ENCODE data around the gene CDH26. TPM values are rescaled to one million over a fixed set of nuclear protein-coding genes. Genes with fewer than 3 reads are reported as not detected.

Gene CDH26
- total and polyA plus RNA-seq, 2 experiments from 2014 or later: not detected

DNA sequence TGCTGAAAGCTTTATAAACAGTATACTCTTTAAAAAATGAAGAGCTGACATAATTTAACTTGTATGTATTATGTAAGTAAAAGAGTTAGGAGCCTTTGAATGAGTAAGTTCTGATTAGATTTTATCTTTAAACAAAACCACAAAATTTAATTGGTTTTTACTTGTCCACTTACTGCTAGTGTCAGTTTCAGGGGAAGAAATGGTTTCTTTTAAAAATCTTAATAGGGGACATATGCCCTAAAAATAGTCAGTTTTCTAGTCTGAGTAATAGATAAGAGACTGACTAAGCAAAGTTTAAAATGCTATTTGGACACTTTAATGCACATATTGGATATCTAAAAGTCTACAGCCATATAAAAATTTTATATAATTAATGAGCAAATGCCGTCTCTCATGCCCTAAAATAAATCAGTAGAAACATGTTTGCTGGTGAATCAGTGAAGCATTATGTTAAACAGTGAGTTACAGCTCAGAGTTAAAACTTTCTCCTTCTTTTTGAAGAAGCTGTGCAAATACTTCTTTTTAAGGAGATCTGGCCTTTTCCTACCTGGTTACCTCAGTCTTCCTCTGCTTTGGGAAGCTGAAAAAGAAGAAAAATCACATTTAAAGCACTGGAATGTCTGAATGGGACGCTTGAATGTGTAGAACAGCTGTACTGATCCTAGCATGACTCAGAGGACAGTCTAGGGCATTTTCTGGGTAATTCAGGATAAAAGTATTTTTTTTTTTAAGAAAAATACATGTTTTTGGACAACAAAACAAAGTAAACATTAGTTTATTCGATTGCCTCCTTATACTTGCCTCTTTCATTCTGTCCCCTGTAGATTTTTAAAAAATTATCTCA is 55.3 kb downstream of the CDH26 start:
- peaks cover 5% of the 10 kb centered on the region; the same call in 1 of the 2 replicates for H3K27me3 ChIP-seq (replicated peaks; ENCODE audit: insufficient read depth)
- no peaks in the 10 kb centered on the region for H3K9me3 ChIP-seq (ENCODE audit: low read depth)
- H3K4me3 ChIP-seq: no peak overlapping the region
- H3K4me1 ChIP-seq (ENCODE audit: insufficient read depth): no peaks in the 10 kb centered on the region
- no peak for TF ChIP-seq EZH2phosphoT487 (IDR thresholded peaks at IDR 0.05; ENCODE audit: insufficient read depth, low read depth)
- TF ChIP-seq EZH2 (IDR thresholded peaks at IDR 0.05; ENCODE audit: insufficient read depth, poor library complexity, severe bottlenecking): no peak
- no peak overlapping the region for H2AFZ ChIP-seq
- no peaks in the 10 kb centered on the region for H4K20me1 ChIP-seq (ENCODE audit: insufficient read depth)
- H3K9me2 ChIP-seq (ENCODE audit: insufficient read depth): no peaks in the 10 kb centered on the region
- no peak overlapping the region for H3K27ac ChIP-seq
- no peak overlapping the region for H3K4me2 ChIP-seq (ENCODE audit: unreplicated experiment)
- no peaks in the 10 kb centered on the region for H3K36me3 ChIP-seq (ENCODE audit: low read depth)
- H3F3A ChIP-seq (ENCODE audit: insufficient read depth): no peaks in the 10 kb centered on the region
- in situ Hi-C loops (cut with MboI): no loop called here
- 22 to 24% methylated on average over 3 of the region's 3 CpGs for WGBS, 2 experiments (ENCODE audit: low coverage in 1 of 2, low lambda C conversion rate in 2 of 2, missing lambda C conversion rate in 2 of 2)
- H3K79me2 ChIP-seq (ENCODE audit: insufficient read depth): no peaks in the 10 kb centered on the region
- DNase-seq: peak; percentile 25
- H3K9ac ChIP-seq: no peak overlapping the region

DNA sequence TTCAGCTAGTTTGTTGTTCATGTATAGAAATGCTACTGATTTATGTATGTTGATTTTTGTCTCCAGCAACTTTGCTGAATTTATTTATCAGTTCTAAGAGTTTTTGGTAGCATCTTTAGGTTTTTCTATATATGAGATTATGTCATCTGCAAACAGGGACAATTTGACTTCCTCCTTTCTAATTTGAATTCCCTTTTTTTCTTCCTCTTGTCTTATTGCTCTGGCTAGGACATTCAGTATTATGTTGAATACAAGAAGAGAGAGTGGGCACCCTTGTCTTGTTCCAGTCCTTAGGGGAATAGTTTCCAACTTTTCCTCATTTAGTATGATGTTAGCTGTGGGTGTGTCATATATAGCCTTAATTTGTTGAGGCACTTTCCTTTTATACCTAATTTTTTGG is 58.2 kb downstream of the CDH26 start:
- no peak overlapping the region for H3K9ac ChIP-seq
- H3K79me2 ChIP-seq (ENCODE audit: insufficient read depth): no peaks in the 10 kb centered on the region
- H2AFZ ChIP-seq: no peak overlapping the region
- no peak overlapping the region for H3K27ac ChIP-seq
- in situ Hi-C loops (cut with MboI): no loop called here
- H4K20me1 ChIP-seq (ENCODE audit: insufficient read depth): no peaks in the 10 kb centered on the region
- H3K4me3 ChIP-seq: no peak overlapping the region
- DNase-seq: no peak
- no peaks in the 10 kb centered on the region for H3K9me2 ChIP-seq (ENCODE audit: insufficient read depth)
- H3K4me2 ChIP-seq (ENCODE audit: unreplicated experiment): no peak overlapping the region
- no peaks in the 10 kb centered on the region for H3K4me1 ChIP-seq (ENCODE audit: insufficient read depth)
- no peaks in the 10 kb centered on the region for H3F3A ChIP-seq (ENCODE audit: insufficient read depth)
- H3K36me3 ChIP-seq (ENCODE audit: low read depth): no peaks in the 10 kb centered on the region
- H3K9me3 ChIP-seq (ENCODE audit: low read depth): no peaks in the 10 kb centered on the region
- H3K27me3 ChIP-seq (replicated peaks; ENCODE audit: insufficient read depth): peaks cover 5% of the 10 kb centered on the region; the same call in 1 of the 2 replicates
- TF ChIP-seq EZH2phosphoT487 (IDR thresholded peaks at IDR 0.05; ENCODE audit: insufficient read depth, low read depth) (no peak), EZH2 (IDR thresholded peaks at IDR 0.05; ENCODE audit: insufficient read depth, poor library complexity, severe bottlenecking) (no peak)

DNA sequence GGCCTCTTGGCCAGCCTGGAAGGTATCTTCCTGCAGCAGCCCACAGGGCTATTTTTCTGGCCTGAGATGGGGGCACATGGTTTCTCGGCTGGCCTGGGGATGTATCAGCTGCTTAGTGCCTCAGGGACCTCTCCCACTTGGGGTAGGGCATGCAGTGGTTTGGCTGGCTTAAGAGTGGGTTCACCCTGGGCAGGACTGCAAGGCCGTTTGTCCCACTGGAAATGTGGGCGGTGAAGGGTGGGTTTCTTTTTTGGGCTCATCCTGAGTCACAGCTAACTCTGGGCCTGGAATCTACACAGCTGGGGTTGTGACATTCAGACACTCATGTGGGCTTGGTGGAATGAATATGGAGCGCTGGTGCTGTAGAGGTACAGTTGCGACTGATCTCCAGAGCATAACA is 62.0 kb downstream of the CDH26 start:
- no peaks in the 10 kb centered on the region for H3K4me1 ChIP-seq (ENCODE audit: insufficient read depth)
- no peaks in the 10 kb centered on the region for H3F3A ChIP-seq (ENCODE audit: insufficient read depth)
- no peak overlapping the region for H3K4me2 ChIP-seq (ENCODE audit: unreplicated experiment)
- no peak overlapping the region for H2AFZ ChIP-seq
- H3K9me2 ChIP-seq (ENCODE audit: insufficient read depth): no peaks in the 10 kb centered on the region
- in situ Hi-C loops (cut with MboI): no loop called here
- TF ChIP-seq EZH2phosphoT487 (IDR thresholded peaks at IDR 0.05; ENCODE audit: insufficient read depth, low read depth) (no peak), EZH2 (IDR thresholded peaks at IDR 0.05; ENCODE audit: insufficient read depth, poor library complexity, severe bottlenecking) (no peak)
- no peak overlapping the region for H3K4me3 ChIP-seq
- no peak for DNase-seq
- no peaks in the 10 kb centered on the region for H3K9me3 ChIP-seq (ENCODE audit: low read depth)
- H3K27ac ChIP-seq: no peak overlapping the region
- no peak overlapping the region for H3K9ac ChIP-seq
- no peaks in the 10 kb centered on the region for H4K20me1 ChIP-seq (ENCODE audit: insufficient read depth)
- 45 to 47% methylated on average over 5 of the region's 5 CpGs for WGBS, 2 experiments (ENCODE audit: low coverage in 1 of 2, low lambda C conversion rate in 2 of 2, missing lambda C conversion rate in 2 of 2)
- H3K79me2 ChIP-seq (ENCODE audit: insufficient read depth): no peaks in the 10 kb centered on the region
- H3K36me3 ChIP-seq (ENCODE audit: low read depth): no peaks in the 10 kb centered on the region
- H3K27me3 ChIP-seq (replicated peaks; ENCODE audit: insufficient read depth): peaks cover 11% of the 10 kb centered on the region; the same call in 1 of the 2 replicates

DNA sequence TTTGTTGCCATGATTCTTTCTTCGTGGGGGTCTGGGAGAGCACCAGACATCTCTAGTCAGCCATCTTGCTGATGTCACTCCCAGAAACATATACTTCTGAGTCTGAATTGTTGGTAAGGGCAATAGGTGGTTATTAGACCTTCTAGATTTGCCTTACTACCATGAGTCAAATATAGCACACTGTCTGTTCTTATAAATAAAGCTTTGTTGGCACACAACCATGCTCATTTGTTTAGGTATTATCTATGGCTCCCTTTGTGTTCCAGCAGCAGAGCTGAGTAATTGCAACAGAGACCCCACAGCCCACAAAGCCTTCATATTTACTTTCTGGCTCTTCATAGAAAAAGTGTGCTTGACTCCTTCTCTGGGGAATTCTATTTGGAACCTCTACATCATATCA is 62.9 kb downstream of the CDH26 start:
- 13 to 16% methylated on average over 1 of the region's 1 CpG for WGBS, 2 experiments (ENCODE audit: low coverage in 1 of 2, low lambda C conversion rate in 2 of 2, missing lambda C conversion rate in 2 of 2)
- Histone ChIP-seq H3K9me3 (ENCODE audit: low read depth) (no peaks in the 10 kb centered on the region), H3K4me1 (ENCODE audit: insufficient read depth) (no peaks in the 10 kb centered on the region), H3K4me2 (ENCODE audit: unreplicated experiment) (no peak overlapping the region), H4K20me1 (ENCODE audit: insufficient read depth) (no peaks in the 10 kb centered on the region), H3K27me3 (replicated peaks; ENCODE audit: insufficient read depth) (peaks cover 11% of the 10 kb centered on the region; the same call in 1 of the 2 replicates), H3K9ac (no peak overlapping the region), H3K27ac (no peak overlapping the region), H2AFZ (no peak overlapping the region), H3K36me3 (ENCODE audit: low read depth) (no peaks in the 10 kb centered on the region), H3K9me2 (ENCODE audit: insufficient read depth) (no peaks in the 10 kb centered on the region), H3K79me2 (ENCODE audit: insufficient read depth) (no peaks in the 10 kb centered on the region), H3F3A (ENCODE audit: insufficient read depth) (no peaks in the 10 kb centered on the region), H3K4me3 (no peak overlapping the region)
- TF ChIP-seq EZH2 (IDR thresholded peaks at IDR 0.05; ENCODE audit: insufficient read depth, poor library complexity, severe bottlenecking): no peak
- TF ChIP-seq EZH2phosphoT487 (IDR thresholded peaks at IDR 0.05; ENCODE audit: insufficient read depth, low read depth): no peak
- no peak for DNase-seq
- in situ Hi-C loops (cut with MboI): no loop called here

All from GM23248 (cell line).